HEK293 (cell line): ENCODE measurements around the gene ZKSCAN5.

Experiments used
- CTCF ChIA-PET: fragments of 350-600 bp; formaldehyde crosslinking; extraction: SDS; loops from one replicate; lab custom pipeline; 2021; ENCODE audit warnings: antibody characterized with exemption; lab: Yijun Ruan, JAX
- POLR2A ChIA-PET: fragments of 300-600 bp; formaldehyde crosslinking; extraction: SDS; loops from one replicate; lab custom pipeline; 2020; ENCODE audit warnings: antibody characterized with exemption, inconsistent platforms; lab: Yijun Ruan, JAX
- H3K27ac ChIP-seq: fragments of 200-500 bp; sonication (Bioruptor generic); 2 replicates; pipeline ENCODE4 v1.5.1; 2014; ENCODE audit warnings: low read depth, low read length, control low read depth, inconsistent platforms; ENCODE audit errors: extremely low read depth
- H3K36me3 ChIP-seq, 2 experiments: fragments of 200-500 bp in 1 of 2; sonication (Bioruptor generic) in 1 of 2; 1 replicate in 1 of 2; 2 replicates in 1 of 2; pipeline ENCODE4 v1.5.1; 2014 to 2017; ENCODE audit warnings: inconsistent platforms in 2 of 2, low read length in 2 of 2; ENCODE audit not compliant: control insufficient read depth in 2 of 2, insufficient read depth in 1 of 2
- H3K4me1 ChIP-seq: fragments of 200-500 bp; sonication (Bioruptor generic); 2 replicates; pipeline ENCODE4 v1.5.1; 2014; ENCODE audit warnings: mild to moderate bottlenecking, low read length, inconsistent platforms; ENCODE audit not compliant: control insufficient read depth, insufficient read depth
- H3K4me3 ChIP-seq: 2 replicates; pipeline ENCODE4 v1.5.1; 2011; ENCODE audit warnings: low read depth, mild to moderate bottlenecking, control low read depth, low read length, moderate library complexity
- H3K9me3 ChIP-seq: fragments of 200-500 bp; sonication (Bioruptor generic); 2 replicates; pipeline ENCODE4 v1.5.1; 2014; ENCODE audit warnings: low read depth, low read length, inconsistent platforms; ENCODE audit not compliant: control insufficient read depth, insufficient read depth
- GLI2 ChIP-seq: fragments of 450-650 bp; formaldehyde crosslinking; IDR thresholded peaks from 2 replicates; pipeline ENCODE4; 2017; ENCODE audit warnings: missing biosample characterization, missing genetic modification characterization, low read depth, borderline replicate concordance
- GLIS1 ChIP-seq: fragments of 450-650 bp; formaldehyde crosslinking; IDR thresholded peaks from 2 replicates; pipeline ENCODE4 v1.5.1; 2016; ENCODE audit warnings: missing biosample characterization, missing genetic modification characterization
- KLF9 ChIP-seq: fragments of 450-650 bp; formaldehyde crosslinking; IDR thresholded peaks from 2 replicates; pipeline ENCODE4 v1.5.1; 2016; ENCODE audit warnings: missing biosample characterization, missing genetic modification characterization, low read depth
- MEIS1 ChIP-seq: sonication (generic); formaldehyde crosslinking; IDR thresholded peaks from 2 replicates; pipeline ENCODE4 v1.8.1; 2022; ENCODE audit warnings: missing genetic modification reagents, mild to moderate bottlenecking, borderline replicate concordance
- SP3 ChIP-seq: fragments of 450-650 bp; formaldehyde crosslinking; IDR thresholded peaks from 2 replicates; pipeline ENCODE4 v1.5.1; 2016; ENCODE audit warnings: missing biosample characterization, missing genetic modification characterization
- SP7 ChIP-seq: fragments of 450-650 bp; formaldehyde crosslinking; IDR thresholded peaks from 2 replicates; pipeline ENCODE4 v1.5.1; 2016; ENCODE audit warnings: missing biosample characterization, missing genetic modification characterization
- YY1 ChIP-seq: fragments of 450-650 bp; formaldehyde crosslinking; IDR thresholded peaks from 2 replicates; pipeline ENCODE4 v1.5.1; 2018; ENCODE audit warnings: missing biosample characterization, missing genetic modification characterization
- ZBTB48 ChIP-seq: fragments of 450-650 bp; formaldehyde crosslinking; IDR thresholded peaks from 2 replicates; pipeline ENCODE4 v1.5.1; 2016; ENCODE audit warnings: missing biosample characterization, missing genetic modification characterization
- ZFP3 ChIP-seq: fragments of 450-650 bp; formaldehyde crosslinking; IDR thresholded peaks from 2 replicates; pipeline ENCODE4 v1.5.1; 2016; ENCODE audit warnings: low read depth, missing biosample characterization, missing genetic modification characterization
- ZFP37 ChIP-seq: fragments of 450-650 bp; formaldehyde crosslinking; IDR thresholded peaks from 2 replicates; pipeline ENCODE4 v1.5.1; 2016; ENCODE audit warnings: missing biosample characterization, missing genetic modification characterization
- ZFP69B ChIP-seq: fragments of 450-650 bp; formaldehyde crosslinking; IDR thresholded peaks from 2 replicates; pipeline ENCODE4 v1.5.1; 2016; ENCODE audit warnings: missing biosample characterization, missing genetic modification characterization
- ZNF114 ChIP-seq: fragments of 450-650 bp; formaldehyde crosslinking; IDR thresholded peaks from 2 replicates; pipeline ENCODE4 v1.5.0; 2017; ENCODE audit warnings: missing biosample characterization, missing genetic modification characterization
- ZNF214 ChIP-seq: fragments of 450-650 bp; formaldehyde crosslinking; IDR thresholded peaks from 2 replicates; pipeline ENCODE4 v1.5.1; 2017; ENCODE audit warnings: missing biosample characterization, mild to moderate bottlenecking, missing genetic modification characterization, borderline replicate concordance
- ZNF311 ChIP-seq: fragments of 450-650 bp; formaldehyde crosslinking; IDR thresholded peaks from 2 replicates; pipeline ENCODE4 v1.5.1; 2017; ENCODE audit warnings: missing biosample characterization, missing genetic modification characterization, borderline replicate concordance
- ZNF426 ChIP-seq: fragments of 450-650 bp; formaldehyde crosslinking; IDR thresholded peaks from 2 replicates; pipeline ENCODE4 v1.5.1; 2017; ENCODE audit warnings: missing biosample characterization, missing genetic modification characterization, mild to moderate bottlenecking, inconsistent platforms, moderate library complexity
- ZNF571 ChIP-seq: fragments of 450-650 bp; formaldehyde crosslinking; IDR thresholded peaks from 2 replicates; pipeline ENCODE4 v1.5.0; 2017; ENCODE audit warnings: missing biosample characterization, missing genetic modification characterization
- ZNF610 ChIP-seq: fragments of 450-650 bp; formaldehyde crosslinking; IDR thresholded peaks from 2 replicates; pipeline ENCODE4 v1.5.1; 2016; ENCODE audit warnings: missing biosample characterization, missing genetic modification characterization, borderline replicate concordance
- ZSCAN23 ChIP-seq: fragments of 450-650 bp; formaldehyde crosslinking; IDR thresholded peaks from 2 replicates; pipeline ENCODE4 v1.5.1; 2016; ENCODE audit warnings: missing biosample characterization, missing genetic modification characterization
- ZXDB ChIP-seq: fragments of 450-650 bp; formaldehyde crosslinking; IDR thresholded peaks from 2 replicates; pipeline ENCODE4 v1.5.1; 2016; ENCODE audit warnings: missing biosample characterization, missing genetic modification characterization
- TF ChIP-seq, protein P1 (sequence below): sonication (generic); formaldehyde crosslinking; IDR thresholded peaks from 2 replicates; pipeline ENCODE4 v1.8.1; 2022; ENCODE audit warnings: mild to moderate bottlenecking, moderate library complexity, missing genetic modification reagents
- TF ChIP-seq, protein P2 (sequence below): fragments of 450-650 bp; formaldehyde crosslinking; IDR thresholded peaks from 2 replicates; pipeline ENCODE4 v1.5.1; 2016; ENCODE audit warnings: missing biosample characterization, missing genetic modification characterization
- TF ChIP-seq, protein P3 (sequence below): fragments of 450-650 bp; formaldehyde crosslinking; IDR thresholded peaks from 2 replicates; pipeline ENCODE4 v1.5.1; 2016; ENCODE audit warnings: missing biosample characterization, missing genetic modification characterization
- TF ChIP-seq, protein P4 (sequence below): fragments of 450-650 bp; formaldehyde crosslinking; conservative IDR thresholded peaks from 2 replicates; pipeline ENCODE4 v1.5.1; 2016; ENCODE audit warnings: low read depth, missing biosample characterization, missing genetic modification characterization
- TF ChIP-seq, protein P5 (sequence below): fragments of 450-650 bp; formaldehyde crosslinking; IDR thresholded peaks from 2 replicates; pipeline ENCODE4 v1.5.1; 2016; ENCODE audit warnings: missing biosample characterization, missing genetic modification characterization

Gene ZKSCAN5

DNA sequence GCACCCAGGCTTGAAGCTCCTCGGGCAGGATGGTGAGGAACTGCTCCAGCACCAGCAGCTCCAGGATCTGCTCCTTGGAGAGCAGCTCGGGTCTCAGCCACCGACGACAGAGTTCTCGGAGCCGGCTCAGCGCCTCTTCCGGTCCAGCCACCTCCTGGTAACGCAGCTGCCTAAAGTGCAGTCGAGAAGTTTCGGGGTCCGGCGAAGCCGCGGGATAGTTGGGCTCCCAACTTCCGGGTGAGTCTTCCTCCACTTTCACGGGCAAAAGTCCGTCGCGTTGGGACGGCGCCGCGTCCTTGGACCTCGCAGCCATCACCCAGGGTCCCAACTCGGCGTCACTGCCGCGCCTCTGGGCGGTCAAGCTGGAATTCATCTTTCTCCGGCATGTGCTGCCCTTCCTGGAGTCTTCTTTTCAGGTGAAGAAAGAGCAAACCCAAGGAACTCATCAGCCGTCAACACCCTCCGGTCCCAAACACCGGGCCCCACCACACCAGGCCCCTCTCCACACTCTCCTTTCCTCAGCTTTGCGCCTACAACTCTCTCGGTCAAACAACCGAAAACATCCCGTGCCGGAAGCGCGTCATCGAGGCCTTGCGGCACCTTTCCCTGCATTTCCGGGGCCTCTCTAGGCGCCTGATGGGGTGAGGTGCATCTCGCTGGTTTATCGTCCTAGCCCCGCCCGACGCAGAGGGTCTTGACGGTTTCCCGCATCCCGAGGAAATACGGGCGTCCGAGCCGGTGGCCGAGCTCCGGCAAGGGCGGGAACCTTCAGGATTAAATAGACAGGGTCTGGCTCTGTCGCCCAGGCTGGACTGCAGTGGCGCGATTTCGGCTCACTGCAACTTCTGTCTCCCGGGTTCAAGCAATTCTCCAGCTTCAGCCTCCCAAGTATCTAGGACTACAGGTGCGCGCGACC lies 4.5 kb upstream of the ZKSCAN5 start, which contains the start of gene ZNF394:
Gene ZNF394, minus strand, starts transcription at position 561 of the 916 bp plus-strand sequence. Its CDS starts 188 bp downstream, at position 373.
- Histone ChIP-seq H3K36me3 (peaks cover 9 to 18% of the 10 kb centered on the region in 2 experiments; a peak in 2 of 3 replicates), H3K9me3 (no peaks in the 10 kb centered on the region), H3K4me3 (peak within 1 kb of the TSS; percentile 93), H3K4me1 (no peaks in the 10 kb centered on the region), H3K27ac (peak within 1 kb of the TSS; percentile 60)
- CTCF ChIA-PET: interaction anchor here (0.6 to 1.7 kb wide), 2 partner anchors 25 to 36 kb away, joined by 3 to 4 read pairs; no protein-coding TSS in a partner anchor
- POLR2A ChIA-PET: interaction anchor here (0.7 to 1.7 kb wide), 13 partner anchors 8 to 420 kb away, joined by 3 to 8 read pairs (median 4); partner anchors contain the start of genes FAM200A, PTCD1, TRIM4 and ZNF655
- TF ChIP-seq ZFP69B (peak; percentile 97), ZFP3 (no peak), MEIS1 (no peak), ZNF571 (no peak), ZFP37 (tag by site-specific recombination) (no peak; the same call in 1 of the 2 replicates), ZNF610 (no peak), ZXDB (tag by site-specific recombination) (peak; percentile 89), ZNF311 (no peak), GLIS1 (tag by site-specific recombination) (no peak), YY1 (tag by site-specific recombination) (peak; percentile 58; the same call in 1 of the 2 replicates), ZNF214 (tag by site-specific recombination) (no peak), ZNF114 (tag by site-specific recombination) (no peak), ZNF426 (tag by site-specific recombination) (no peak), ZBTB48 (tag by site-specific recombination) (peak; percentile 33; the same call in 1 of the 2 replicates), SP3 (tag by site-specific recombination) (peak; percentile 77), GLI2 (tag by site-specific recombination) (no peak), KLF9 (tag by site-specific recombination) (peak; percentile 24), SP7 (peak; percentile 76), ZSCAN23 (tag by site-specific recombination) (peak; percentile 29; the same call in 1 of the 2 replicates)
- TF ChIP-seq, protein P1, sequence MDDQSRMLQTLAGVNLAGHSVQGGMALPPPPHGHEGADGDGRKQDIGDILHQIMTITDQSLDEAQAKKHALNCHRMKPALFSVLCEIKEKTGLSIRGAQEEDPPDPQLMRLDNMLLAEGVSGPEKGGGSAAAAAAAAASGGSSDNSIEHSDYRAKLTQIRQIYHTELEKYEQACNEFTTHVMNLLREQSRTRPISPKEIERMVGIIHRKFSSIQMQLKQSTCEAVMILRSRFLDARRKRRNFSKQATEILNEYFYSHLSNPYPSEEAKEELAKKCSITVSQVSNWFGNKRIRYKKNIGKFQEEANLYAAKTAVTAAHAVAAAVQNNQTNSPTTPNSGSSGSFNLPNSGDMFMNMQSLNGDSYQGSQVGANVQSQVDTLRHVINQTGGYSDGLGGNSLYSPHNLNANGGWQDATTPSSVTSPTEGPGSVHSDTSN (CRISPR knock-in tag): 0 out of 2 replicates have a peak, but pooled peaks have one; percentile 42
- TF ChIP-seq, protein P2, sequence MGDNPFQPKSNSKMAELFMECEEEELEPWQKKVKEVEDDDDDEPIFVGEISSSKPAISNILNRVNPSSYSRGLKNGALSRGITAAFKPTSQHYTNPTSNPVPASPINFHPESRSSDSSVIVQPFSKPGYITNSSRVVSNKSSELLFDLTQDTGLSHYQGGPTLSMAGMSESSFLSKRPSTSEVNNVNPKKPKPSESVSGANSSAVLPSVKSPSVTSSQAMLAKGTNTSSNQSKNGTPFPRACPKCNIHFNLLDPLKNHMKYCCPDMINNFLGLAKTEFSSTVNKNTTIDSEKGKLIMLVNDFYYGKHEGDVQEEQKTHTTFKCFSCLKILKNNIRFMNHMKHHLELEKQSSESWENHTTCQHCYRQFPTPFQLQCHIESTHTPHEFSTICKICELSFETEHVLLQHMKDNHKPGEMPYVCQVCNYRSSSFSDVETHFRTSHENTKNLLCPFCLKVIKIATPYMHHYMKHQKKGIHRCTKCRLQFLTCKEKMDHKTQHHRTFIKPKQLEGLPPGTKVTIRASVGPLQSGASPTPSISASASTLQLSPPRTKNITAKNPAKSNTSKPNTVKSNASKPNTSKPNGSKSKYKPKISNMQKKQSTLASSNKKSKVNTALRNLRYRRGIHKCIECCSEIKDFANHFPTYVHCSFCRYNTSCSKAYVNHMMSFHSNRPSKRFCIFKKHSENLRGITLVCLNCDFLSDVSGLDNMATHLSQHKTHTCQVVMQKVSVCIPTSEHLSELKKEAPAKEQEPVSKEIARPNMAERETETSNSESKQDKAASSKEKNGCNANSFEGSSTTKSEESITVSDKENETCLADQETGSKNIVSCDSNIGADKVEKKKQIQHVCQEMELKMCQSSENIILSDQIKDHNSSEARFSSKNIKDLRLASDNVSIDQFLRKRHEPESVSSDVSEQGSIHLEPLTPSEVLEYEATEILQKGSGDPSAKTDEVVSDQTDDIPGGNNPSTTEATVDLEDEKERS (tag by site-specific recombination): 0 out of 2 replicates have a peak, but pooled peaks have one; percentile 8
- TF ChIP-seq, protein P3, sequence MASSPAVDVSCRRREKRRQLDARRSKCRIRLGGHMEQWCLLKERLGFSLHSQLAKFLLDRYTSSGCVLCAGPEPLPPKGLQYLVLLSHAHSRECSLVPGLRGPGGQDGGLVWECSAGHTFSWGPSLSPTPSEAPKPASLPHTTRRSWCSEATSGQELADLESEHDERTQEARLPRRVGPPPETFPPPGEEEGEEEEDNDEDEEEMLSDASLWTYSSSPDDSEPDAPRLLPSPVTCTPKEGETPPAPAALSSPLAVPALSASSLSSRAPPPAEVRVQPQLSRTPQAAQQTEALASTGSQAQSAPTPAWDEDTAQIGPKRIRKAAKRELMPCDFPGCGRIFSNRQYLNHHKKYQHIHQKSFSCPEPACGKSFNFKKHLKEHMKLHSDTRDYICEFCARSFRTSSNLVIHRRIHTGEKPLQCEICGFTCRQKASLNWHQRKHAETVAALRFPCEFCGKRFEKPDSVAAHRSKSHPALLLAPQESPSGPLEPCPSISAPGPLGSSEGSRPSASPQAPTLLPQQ: peak; percentile 96
- TF ChIP-seq, protein P4, sequence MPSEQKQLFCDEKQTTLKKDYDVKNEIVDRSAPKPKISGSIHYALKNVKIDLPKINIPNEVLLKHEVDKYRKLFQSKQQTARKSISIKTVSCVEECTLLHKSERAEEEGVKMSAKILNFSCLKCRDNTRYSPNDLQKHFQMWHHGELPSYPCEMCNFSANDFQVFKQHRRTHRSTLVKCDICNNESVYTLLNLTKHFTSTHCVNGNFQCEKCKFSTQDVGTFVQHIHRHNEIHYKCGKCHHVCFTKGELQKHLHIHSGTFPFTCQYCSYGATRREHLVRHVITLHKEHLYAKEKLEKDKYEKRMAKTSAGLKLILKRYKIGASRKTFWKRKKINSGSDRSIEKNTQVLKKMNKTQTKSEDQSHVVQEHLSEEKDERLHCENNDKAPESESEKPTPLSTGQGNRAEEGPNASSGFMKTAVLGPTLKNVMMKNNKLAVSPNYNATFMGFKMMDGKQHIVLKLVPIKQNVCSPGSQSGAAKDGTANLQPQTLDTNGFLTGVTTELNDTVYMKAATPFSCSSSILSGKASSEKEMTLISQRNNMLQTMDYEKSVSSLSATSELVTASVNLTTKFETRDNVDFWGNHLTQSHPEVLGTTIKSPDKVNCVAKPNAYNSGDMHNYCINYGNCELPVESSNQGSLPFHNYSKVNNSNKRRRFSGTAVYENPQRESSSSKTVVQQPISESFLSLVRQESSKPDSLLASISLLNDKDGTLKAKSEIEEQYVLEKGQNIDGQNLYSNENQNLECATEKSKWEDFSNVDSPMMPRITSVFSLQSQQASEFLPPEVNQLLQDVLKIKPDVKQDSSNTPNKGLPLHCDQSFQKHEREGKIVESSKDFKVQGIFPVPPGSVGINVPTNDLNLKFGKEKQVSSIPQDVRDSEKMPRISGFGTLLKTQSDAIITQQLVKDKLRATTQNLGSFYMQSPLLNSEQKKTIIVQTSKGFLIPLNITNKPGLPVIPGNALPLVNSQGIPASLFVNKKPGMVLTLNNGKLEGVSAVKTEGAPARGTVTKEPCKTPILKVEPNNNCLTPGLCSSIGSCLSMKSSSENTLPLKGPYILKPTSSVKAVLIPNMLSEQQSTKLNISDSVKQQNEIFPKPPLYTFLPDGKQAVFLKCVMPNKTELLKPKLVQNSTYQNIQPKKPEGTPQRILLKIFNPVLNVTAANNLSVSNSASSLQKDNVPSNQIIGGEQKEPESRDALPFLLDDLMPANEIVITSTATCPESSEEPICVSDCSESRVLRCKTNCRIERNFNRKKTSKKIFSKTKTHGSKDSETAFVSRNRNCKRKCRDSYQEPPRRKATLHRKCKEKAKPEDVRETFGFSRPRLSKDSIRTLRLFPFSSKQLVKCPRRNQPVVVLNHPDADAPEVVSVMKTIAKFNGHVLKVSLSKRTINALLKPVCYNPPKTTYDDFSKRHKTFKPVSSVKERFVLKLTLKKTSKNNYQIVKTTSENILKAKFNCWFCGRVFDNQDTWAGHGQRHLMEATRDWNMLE (tag by site-specific recombination): peak; percentile 94
- TF ChIP-seq, protein P5, sequence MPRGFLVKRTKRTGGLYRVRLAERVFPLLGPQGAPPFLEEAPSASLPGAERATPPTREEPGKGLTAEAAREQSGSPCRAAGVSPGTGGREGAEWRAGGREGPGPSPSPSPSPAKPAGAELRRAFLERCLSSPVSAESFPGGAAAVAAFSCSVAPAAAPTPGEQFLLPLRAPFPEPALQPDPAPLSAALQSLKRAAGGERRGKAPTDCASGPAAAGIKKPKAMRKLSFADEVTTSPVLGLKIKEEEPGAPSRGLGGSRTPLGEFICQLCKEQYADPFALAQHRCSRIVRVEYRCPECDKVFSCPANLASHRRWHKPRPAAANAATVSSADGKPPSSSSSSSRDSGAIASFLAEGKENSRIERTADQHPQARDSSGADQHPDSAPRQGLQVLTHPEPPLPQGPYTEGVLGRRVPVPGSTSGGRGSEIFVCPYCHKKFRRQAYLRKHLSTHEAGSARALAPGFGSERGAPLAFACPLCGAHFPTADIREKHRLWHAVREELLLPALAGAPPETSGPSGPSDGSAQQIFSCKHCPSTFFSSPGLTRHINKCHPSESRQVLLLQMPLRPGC (tag by site-specific recombination): peak; percentile 64
